Mucosa of gallbladder (tissue), 1 donor: ENCODE measurements around the gene SMIM14. TPM values are rescaled to one million over a fixed set of nuclear protein-coding genes. Genes with fewer than 3 reads are reported as not detected.
"Not testable (repeated sequence)": the region's sequence is repeated elsewhere in the genome, so short reads cannot be mapped to it uniquely, and the experiment has no call there.

ENCODE experiments used
- DNase-seq: peaks from one replicate; pipeline ENCODE4 v3.0.0-alpha.2; 2020; ENCODE audit warnings: low spot score
- total RNA-seq: library from RNA; stranded (reverse); gene quantifications from one replicate; pipeline ENCODE4 v1.2.1, GENCODE V29; 2021
- donor health status: DM: no; HTN: no; CAD: no.

SMIM14 gene
- total RNA-seq, 1 donor from 2014 or later = 62.3 TPM

GRCh38 chr4:39533541-39533940, 105.1 kb downstream of the SMIM14 start:
- no peak for DNase-seq

- not testable (repeated sequence) for DNase-seq
Observed at GRCh38 chr4:39532237-39532636, 106.4 kb downstream of the SMIM14 start.

DNA sequence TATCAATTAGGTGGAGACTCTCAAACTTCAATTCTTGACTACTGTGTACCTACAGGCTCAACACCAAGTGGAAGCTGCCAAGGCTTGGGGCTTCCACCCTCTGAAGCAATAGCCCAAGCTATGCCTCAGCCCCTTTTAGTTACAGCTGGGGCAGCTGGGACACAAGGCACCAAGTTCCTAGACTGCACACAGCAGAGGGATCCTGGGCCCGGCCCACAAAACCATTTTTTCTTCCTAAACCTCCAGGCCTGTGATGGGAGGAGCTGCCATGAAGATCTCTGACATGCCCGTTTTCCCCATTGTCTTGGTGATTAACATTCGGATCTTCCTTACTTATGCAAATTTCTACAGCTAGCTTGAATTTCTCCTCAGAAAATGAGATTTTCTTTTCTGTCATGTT, 108.0 kb downstream of the SMIM14 start:
- no peak for DNase-seq

GRCh38 chr4:39529534-39529933, 109.1 kb downstream of the SMIM14 start:
- no peak for DNase-seq

GRCh38 chr4:39528061-39528465, 110.6 kb downstream of the SMIM14 start:
- no peak for DNase-seq

DNA sequence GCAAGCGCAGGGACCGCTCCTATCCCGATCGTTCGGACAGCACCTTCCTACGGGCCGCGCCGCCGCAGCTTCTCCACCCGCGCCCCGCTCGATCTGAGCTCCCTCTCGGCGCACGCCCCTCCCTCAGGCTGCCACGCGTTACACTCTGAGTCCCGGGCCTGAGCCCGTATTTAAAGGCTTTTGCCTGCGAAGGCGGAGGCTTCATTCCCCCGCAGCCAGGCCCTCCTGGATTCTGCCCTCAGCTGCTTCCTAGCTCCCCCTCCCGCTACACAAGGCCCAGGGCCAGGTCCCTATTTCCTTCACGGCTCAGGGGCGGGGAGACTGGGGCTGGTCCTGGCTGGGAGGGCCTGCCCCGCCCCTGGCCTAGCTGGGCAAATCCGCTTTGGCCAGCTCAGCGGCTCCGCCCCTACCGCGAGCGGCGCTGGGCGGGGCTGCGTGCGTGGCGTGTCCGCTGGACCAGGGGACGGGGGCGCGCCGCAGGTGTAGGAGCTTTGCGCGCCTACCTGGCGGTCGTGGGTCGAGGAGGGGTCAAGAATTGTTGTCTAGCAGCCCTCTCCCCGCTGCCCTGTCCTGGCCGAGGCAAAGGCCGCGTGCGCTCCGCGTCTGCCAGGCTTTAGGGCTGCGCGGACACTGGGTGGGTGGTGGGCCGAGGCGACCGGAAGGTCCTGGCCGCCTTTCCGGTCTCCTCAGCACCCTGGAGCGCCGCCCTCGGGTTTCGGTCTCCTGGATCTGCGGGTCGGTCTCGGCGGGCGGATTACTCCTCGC, 111.2 kb downstream of the SMIM14 start, which contains the start of gene UGDH:
Gene UGDH, minus strand, starts transcription at position 144 of the 765 bp plus-strand sequence. CDS start 5,927 bp downstream, outside the sequence.
- peak; percentile 96 for DNase-seq

- no peak for DNase-seq
Observed at GRCh38 chr4:39526765-39527295, 111.8 kb downstream of the SMIM14 start.

DNA sequence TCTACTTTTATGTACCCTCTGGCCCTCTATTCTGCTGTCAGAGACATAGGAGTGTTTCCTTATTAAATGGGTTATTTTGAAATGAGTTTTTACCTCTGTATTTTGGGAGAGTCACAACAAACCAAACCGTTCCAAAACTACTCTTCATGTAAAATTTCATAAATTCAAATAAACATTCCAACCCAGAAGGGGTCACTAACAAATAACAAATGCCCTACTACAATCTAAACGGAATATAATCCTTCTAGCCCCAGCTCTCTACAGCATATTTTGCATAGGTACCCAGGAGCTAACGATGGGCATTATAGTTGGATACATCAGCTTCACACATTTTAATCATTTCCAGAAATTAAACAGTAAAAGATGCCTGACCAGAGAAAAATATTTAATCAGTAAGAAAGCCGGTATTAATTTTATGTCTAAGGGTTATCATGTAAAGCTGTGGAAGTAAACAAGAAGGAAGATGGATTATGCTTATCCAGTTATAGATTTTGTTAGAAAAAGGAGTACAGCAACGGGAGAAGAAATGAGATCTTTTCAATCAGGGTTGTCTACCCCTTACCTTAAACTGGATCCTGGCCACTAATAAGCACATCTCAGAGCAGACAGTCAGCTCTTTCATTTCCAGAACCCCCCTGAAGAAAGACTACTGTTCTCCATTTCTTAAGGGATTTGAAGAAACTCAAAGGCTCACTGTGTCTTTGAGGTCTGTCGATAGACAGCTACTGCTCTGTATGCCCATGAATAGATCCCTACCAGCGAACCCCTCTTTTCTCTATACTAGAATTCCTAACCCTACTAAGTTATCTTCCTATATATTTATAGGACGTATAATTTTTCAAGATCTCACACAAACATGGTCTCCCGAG, 112.6 kb downstream of the SMIM14 start:
- DNase-seq = no peak

- DNase-seq = no peak
Observed at GRCh38 chr4:39524161-39524957, 114.3 kb downstream of the SMIM14 start.

GRCh38 chr4:39522068-39522467, 116.6 kb downstream of the SMIM14 start:
- DNase-seq = no peak

- DNase-seq = no peak
Observed at GRCh38 chr4:39521253-39521919, 117.3 kb downstream of the SMIM14 start.

- DNase-seq = no peak
Observed at GRCh38 chr4:39518484-39518883, 120.2 kb downstream of the SMIM14 start.

- DNase-seq = no peak
Observed at GRCh38 chr4:39516407-39516966, 122.2 kb downstream of the SMIM14 start.

DNA sequence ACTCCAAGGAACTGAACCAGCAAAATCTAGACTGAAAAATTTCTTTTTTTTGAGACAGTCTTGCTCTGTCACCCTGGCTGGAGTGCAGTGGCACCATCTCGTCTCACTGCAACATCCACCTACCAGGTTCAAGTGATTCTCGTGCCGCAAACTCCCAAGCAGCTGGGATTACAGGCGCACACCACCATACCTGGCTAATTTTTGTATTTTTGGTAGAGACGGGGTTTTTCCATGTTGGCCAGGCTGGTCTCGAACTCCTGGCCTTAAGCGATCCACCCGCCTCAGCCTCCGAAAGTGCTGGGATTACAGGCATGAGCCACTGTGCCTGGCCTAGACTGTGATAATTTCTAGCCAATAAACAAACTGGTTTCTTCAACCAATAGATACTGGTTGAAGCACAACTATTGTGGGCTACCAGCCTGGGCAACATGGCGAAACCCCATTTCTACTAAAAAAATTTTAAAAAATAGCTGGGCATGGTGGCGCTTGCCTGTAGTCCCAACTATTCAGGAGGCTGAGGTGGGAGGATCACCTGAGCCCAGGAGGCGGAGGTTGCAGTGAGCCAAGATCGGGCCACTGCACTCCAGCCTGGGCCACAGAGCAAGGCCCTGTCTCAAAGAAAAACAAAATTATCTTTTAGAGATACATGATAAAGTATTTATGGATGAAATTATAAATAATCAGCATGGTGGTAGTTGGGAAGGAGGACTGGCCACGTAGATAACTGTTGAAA, 122.8 kb downstream of the SMIM14 start:
- not testable (repeated sequence) for DNase-seq

DNA sequence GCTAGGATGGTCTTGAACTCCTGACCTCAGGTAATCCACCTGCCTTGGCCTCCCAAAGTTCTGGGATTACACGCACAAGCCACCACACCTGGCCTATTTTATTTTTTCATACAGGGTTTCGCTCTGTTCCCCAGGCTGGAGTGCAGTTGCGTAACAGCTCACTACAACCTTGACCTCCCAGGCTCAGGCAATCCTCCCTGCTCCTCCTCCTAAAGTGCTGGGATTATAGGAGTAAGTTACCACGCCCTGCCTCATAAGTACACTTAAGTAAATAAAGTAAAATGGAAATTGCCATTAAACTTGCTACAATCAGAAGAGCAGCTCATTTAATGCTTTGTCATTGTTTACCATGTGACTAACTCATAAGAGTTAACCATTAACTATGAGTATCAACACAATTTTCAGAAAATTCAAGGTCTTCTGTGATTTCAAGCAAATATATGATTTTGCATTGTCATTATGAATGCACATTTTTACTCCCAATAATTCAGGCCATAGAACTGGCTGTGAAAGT, 123.7 kb downstream of the SMIM14 start:
- DNase-seq = peak; percentile 56

DNA sequence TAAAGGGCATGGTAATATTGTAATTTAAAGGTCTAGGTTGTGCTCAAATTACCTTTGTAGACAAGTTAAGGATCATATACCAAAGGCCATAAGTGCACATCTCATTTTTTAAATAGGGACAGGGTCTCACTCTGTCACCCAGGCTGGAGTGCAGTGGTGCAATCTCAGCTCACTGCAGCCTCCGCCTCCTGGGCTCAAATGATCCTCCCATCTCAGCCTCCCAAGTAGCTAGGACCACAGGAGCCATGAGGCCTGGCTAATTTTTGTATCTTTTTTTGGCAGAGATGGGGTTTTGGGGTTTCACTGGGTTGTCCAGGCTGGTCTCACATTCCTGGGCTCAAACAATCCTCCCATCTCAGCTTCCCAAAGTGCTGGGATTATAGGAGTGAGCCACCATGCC, 124.4 kb downstream of the SMIM14 start:
- not testable (repeated sequence) for DNase-seq

DNA sequence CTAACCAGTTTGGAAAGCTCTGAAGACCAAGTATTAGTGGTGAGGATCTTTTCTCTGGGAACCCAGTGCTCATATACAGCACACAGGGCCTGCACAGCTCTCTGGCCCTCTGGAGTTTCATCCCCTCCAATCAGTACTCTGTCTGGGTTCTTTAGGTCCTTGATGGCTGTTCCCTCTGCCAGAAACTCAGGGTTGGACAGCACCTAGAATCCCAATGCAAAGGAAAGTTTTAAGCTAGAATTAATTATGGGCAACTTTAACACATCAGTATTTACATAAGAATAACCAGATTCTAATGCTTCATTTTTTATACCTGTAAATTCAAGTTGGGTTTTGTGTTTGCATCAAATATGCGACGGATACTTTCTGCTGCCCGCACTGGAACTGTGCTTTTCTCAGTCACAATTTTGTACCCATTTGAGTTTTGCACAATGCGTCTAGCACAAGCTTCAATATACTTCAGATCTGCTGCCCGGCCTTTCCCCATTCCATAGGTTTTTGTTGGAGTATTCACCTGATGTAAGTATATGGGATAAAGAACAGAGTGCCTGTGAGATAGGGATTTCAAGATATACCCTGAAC, 128.2 kb downstream of the SMIM14 start:
- no peak for DNase-seq

DNA sequence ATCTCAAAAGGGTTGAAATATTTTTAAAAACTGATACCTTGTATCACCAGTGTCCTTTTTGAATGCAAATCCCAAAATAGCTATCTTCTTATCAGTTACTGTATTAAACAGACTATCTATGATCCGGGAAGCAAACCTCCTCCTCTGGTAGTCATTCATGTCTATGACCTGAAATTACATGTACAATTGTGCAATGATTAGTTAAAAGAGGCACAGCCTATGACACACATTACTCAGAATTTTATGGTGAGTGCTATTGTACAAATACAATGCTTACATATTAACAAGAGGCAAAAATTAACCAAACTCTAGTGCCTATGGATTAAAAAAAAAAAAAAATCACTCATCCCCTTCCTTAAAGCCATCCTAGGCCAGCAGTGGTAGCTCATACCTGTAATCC, 133.1 kb downstream of the SMIM14 start:
- no peak for DNase-seq

GRCh38 chr4:39504538-39504937, 134.1 kb downstream of the SMIM14 start:
- DNase-seq = no peak
